Epithelial cell of proximal tubule (primary cell): ENCODE data around the gene ZPBP. TPM values are rescaled to one million over a fixed set of nuclear protein-coding genes. Genes with fewer than 3 reads are reported as not detected.
"Not testable (repeated sequence)": the region's sequence is repeated elsewhere in the genome, so short reads cannot be mapped to it uniquely, and the experiment has no call there.

Experiments used
- DNase-seq: peaks from one replicate; pipeline ENCODE4 v3.0.0-alpha.2; 2011; ENCODE audit warnings: low read depth
- H3K4me3 ChIP-seq: 2 replicates; pipeline ENCODE4 v1.5.1; 2011; ENCODE audit warnings: low read depth, mild to moderate bottlenecking, low read length
- total RNA-seq: library from RNA; depleted of rRNA; stranded (reverse); fragments of >200 nt; gene quantifications from 2 replicates; pipeline ENCODE4 v1.2.3, GENCODE V29; 2015
- TF ChIP-seq, protein P1 (sequence below): conservative IDR thresholded peaks from 2 replicates; pipeline ENCODE4 v1.5.1; 2012; ENCODE audit warnings: low read depth, mild to moderate bottlenecking, low read length

The ZPBP gene
- total RNA-seq, 1 donor from 2014 or later, result not detected

DNA sequence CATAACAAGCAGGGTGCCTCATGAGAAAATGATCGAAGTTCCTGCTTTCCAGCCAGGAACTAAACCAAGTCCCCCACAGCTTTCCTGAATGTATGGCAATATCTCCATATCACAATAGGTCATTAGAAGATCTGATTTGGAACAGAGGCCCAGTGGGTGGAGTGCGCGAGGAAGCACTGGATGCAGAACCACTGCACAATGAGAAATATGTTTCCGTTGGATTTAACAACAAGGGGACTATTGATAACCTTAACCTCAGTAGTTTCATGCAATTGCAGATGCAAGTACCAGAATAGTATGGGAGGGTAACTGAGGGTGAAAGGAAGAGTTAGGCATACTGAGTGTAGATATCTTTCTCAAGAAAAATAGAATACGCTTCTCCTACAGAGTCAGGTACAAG lies 45.3 kb downstream of the ZPBP start:
- TF ChIP-seq, protein P1, sequence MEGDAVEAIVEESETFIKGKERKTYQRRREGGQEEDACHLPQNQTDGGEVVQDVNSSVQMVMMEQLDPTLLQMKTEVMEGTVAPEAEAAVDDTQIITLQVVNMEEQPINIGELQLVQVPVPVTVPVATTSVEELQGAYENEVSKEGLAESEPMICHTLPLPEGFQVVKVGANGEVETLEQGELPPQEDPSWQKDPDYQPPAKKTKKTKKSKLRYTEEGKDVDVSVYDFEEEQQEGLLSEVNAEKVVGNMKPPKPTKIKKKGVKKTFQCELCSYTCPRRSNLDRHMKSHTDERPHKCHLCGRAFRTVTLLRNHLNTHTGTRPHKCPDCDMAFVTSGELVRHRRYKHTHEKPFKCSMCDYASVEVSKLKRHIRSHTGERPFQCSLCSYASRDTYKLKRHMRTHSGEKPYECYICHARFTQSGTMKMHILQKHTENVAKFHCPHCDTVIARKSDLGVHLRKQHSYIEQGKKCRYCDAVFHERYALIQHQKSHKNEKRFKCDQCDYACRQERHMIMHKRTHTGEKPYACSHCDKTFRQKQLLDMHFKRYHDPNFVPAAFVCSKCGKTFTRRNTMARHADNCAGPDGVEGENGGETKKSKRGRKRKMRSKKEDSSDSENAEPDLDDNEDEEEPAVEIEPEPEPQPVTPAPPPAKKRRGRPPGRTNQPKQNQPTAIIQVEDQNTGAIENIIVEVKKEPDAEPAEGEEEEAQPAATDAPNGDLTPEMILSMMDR, result no peak
- DNase-seq, result no peak
- no peak overlapping the region for H3K4me3 ChIP-seq

GRCh38 chr7:50041165-50041564 lies 51.9 kb downstream of the ZPBP start:
- not testable (repeated sequence) for DNase-seq, H3K4me3 ChIP-seq

DNA sequence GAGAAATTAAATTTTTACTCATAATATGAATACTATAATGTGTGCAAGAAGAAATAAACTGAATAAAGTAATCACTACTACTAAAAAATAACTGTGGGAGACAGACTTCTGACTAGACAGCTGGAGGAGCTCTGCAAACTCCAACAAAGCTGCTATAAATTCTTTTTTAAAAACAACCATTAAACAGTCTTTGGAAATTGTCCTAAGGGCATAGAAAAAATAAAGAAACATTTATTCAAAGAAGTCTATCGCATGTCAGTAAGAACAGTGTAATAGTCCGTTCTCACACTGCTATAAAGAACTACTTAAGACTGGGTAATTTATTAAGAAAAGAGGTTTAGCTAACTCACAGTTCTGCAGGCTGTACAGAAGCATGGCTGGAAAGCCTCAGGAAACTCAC lies 56.0 kb downstream of the ZPBP start:
- H3K4me3 ChIP-seq, result no peak overlapping the region
- no peak for DNase-seq
- TF ChIP-seq, protein P1, result no peak

DNA sequence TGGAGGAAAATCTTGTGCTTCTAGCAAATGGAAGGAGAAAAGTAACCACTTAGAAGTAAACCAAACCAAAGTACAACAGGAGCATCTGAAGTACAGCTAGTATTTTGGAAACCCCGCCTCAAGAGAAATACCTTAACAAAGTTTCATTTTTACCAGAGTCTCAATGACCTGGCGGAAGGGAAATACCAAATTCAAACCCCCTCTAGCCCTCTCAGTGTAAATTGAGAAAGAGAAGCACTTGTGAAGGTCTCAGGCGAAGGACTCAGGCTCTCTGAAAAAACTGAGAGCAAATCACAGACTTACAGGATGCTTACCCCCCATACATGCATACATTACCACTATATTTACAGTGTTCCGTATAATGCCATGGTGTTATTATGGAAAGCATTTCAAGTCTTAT lies 70.1 kb downstream of the ZPBP start:
- no peak overlapping the region for H3K4me3 ChIP-seq
- DNase-seq, result no peak
- TF ChIP-seq, protein P1, result no peak

DNA sequence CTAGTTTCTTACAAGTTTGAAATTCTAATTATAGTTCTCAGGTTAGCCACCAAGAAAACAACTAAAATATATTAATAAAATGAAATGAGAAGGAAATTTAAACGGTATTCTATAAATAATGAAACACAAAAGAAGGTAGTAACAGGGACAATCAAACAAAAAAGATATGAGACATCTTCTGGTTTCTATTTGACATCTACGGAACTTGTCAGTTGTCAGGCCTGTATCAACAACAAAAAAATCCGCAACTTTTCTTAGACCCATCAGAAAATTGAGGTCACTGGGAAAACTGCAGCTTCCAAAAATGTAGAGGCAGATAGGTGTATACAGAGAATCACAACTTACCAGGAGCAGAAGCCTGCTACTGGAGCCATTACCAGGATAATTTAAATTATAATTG lies 70.6 kb downstream of the ZPBP start:
- DNase-seq, result no peak
- TF ChIP-seq, protein P1, result no peak
- no peak overlapping the region for H3K4me3 ChIP-seq

DNA sequence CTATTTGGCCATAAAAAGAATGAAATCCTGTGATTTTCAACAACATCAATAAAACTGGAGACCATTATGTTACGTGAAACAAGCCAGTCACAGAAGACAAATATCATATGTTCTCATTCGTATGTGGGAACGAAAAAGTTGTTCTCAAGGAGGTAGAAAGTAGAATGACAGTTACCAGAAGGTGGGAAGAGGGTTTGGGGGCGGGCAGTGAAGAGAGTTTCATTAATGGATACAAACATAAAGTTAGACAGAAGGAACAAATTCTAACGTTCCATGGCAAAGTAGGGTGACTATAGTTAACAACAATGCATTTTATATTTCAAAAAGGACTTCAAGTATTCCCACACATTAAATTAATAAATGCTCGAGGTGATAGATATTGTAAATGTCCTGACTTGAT lies 97.4 kb downstream of the ZPBP start:
- no peak for DNase-seq

DNA sequence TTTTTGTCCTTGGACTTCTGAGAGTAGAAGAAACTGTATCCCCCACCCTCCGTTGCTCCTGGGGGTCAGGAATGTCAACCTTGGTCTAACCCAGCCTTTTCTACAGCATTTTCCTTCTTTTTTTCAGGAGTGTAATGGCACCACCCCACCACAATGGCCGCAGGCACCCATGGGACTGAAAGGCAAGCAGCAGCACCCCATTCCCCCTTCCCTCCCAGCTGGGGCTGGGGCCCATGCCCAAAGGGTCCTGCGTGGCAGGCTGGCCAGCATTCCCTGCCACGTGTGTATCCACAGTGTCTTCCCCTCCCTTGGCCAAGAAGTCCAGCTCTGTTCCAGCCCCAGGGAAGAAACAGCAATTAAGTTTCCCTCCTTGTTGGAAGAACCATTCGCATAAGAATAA lies 106.9 kb downstream of the ZPBP start:
- TF ChIP-seq, protein P1, result no peak
- no peak overlapping the region for H3K4me3 ChIP-seq
- no peak for DNase-seq

More for the DNA sequence above, 97.4 kb downstream of the ZPBP start:
- TF ChIP-seq, protein P1, result no peak
- no peak overlapping the region for H3K4me3 ChIP-seq

- no peak for DNase-seq
- no peak overlapping the region for H3K4me3 ChIP-seq
- TF ChIP-seq, protein P1, result no peak
Observed at GRCh38 chr7:49980465-49980864, 112.6 kb downstream of the ZPBP start.
